ENCODE measurements around the gene REPIN1. TPM values are rescaled to one million over a fixed set of nuclear protein-coding genes. Genes with fewer than 3 reads are reported as not detected.
A peak's percentile ranks its signal among the peaks of the same experiment; 100 is the strongest.

REPIN1 gene
- total and polyA plus RNA-seq, 7 donors = 50.9 to 131 (median 56.5) TPM

DNA sequence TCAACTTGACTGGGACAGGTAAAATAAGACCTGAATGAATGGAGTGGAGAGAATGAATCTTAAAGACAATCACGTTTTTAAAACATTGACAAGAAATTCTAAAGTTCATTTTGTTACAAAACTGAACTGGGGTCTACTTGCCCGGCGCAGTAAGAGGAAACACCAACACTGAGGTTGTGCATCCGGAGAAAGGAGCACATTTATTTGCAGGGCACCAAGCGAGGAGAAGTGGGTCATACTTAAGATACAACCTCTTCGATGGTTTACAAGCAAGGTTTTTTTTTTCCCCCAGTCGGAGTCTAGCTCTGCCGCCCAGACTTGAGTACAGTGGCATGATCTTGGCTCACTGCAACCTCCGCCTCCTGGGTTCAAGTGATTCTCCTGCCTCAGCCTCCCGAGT is 3.4 kb upstream of the REPIN1 start:
- TF ChIP-seq CTCF (IDR thresholded peaks at IDR 0.05) (no peak), POLR2A (IDR thresholded peaks at IDR 0.05) (no peak), EP300 (IDR thresholded peaks at IDR 0.05) (no peak), POLR2AphosphoS5 (IDR thresholded peaks at IDR 0.05) (no peak)
- WGBS, 2 donors = 75 to 94% methylated on average over 10 of the region's 10 CpGs
- Histone ChIP-seq H3K9me3 (no peaks in the 10 kb centered on the region), H3K27ac (no peak overlapping the region), H3K4me1 (peaks cover 0 to 44% (median 26%) of the 10 kb centered on the region in 4 donors), H3K27me3 (no peaks in the 10 kb centered on the region), H3K4me3 (no peak overlapping the region), H3K36me3 (peaks cover 0 to 4% (median 0%) of the 10 kb centered on the region in 4 donors)
- intact Hi-C loops (cut with DNase I) = loop anchor here (5.0 kb wide), 1 partner anchor 42 kb away; a partner anchor contains a TSS
- DNase-seq = peak; percentile 19

- H3K27me3 ChIP-seq = no peaks in the 10 kb centered on the region
- TF ChIP-seq POLR2AphosphoS5 (IDR thresholded peaks at IDR 0.05) (no peak), EP300 (IDR thresholded peaks at IDR 0.05) (no peak), CTCF (IDR thresholded peaks at IDR 0.05) (no peak), POLR2A (IDR thresholded peaks at IDR 0.05) (no peak)
- H3K27ac ChIP-seq = no peak overlapping the region
- DNase-seq = peak; percentile 14
- 70 to 74% methylated on average over 5 of the region's 5 CpGs for WGBS, 2 donors
- peaks cover 0 to 44% (median 33%) of the 10 kb centered on the region in 4 donors for H3K4me1 ChIP-seq
- no peaks in the 10 kb centered on the region for H3K9me3 ChIP-seq
- no peak overlapping the region for H3K4me3 ChIP-seq
- intact Hi-C loops (cut with DNase I) = loop anchor here (5.0 kb wide), 1 partner anchor 41 kb away; a partner anchor contains a TSS
- H3K36me3 ChIP-seq = peaks cover 0 to 10% (median 0%) of the 10 kb centered on the region in 4 donors
These were observed 2.8 kb upstream of the REPIN1 start for GRCh38 chr7:150365673-150366398.

DNA sequence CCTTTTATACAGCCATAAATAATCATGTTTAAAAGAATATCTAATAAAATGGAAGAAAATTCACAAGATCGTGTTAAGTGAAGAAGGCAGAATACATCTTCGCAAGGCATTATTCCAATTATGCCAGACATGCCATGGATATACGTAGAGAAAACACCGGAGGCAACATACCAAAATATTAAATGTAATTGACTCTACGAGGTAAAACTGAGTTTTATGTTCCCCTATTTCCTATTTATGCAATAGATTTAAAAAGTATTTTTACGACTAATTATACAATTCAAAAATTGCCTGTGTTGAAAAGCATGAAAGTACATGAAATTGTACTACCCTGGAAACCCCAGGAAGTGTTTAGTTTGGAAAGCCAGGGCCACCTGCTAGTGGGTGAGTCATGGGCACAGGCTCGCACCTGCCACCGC is 936 bp upstream of the REPIN1 start:
- WGBS, 2 donors = 13 to 35% methylated on average over 8 of the region's 8 CpGs
- H3K4me1 ChIP-seq = peaks cover 0 to 37% (median 30%) of the 10 kb centered on the region in 4 donors
- H3K27me3 ChIP-seq = no peaks in the 10 kb centered on the region
- no peak for DNase-seq
- peak overlapping the region; percentile 92 to 97 (median 95) for H3K27ac ChIP-seq
- TF ChIP-seq POLR2A (IDR thresholded peaks at IDR 0.05) (no peak), POLR2AphosphoS5 (IDR thresholded peaks at IDR 0.05) (peak in 2 of 4 donors; percentile 4 to 61)
- peak overlapping the region; percentile 69 to 92 (median 75) for H3K4me3 ChIP-seq
- peaks cover 0 to 29% (median 11%) of the 10 kb centered on the region in 4 donors for H3K36me3 ChIP-seq
- no peaks in the 10 kb centered on the region for H3K9me3 ChIP-seq
- intact Hi-C loops (cut with DNase I) = loop anchor here (2.0 to 5.0 kb wide), 2 partner anchors 27 to 40 kb away; partner anchors contain the start of gene RARRES2

DNA sequence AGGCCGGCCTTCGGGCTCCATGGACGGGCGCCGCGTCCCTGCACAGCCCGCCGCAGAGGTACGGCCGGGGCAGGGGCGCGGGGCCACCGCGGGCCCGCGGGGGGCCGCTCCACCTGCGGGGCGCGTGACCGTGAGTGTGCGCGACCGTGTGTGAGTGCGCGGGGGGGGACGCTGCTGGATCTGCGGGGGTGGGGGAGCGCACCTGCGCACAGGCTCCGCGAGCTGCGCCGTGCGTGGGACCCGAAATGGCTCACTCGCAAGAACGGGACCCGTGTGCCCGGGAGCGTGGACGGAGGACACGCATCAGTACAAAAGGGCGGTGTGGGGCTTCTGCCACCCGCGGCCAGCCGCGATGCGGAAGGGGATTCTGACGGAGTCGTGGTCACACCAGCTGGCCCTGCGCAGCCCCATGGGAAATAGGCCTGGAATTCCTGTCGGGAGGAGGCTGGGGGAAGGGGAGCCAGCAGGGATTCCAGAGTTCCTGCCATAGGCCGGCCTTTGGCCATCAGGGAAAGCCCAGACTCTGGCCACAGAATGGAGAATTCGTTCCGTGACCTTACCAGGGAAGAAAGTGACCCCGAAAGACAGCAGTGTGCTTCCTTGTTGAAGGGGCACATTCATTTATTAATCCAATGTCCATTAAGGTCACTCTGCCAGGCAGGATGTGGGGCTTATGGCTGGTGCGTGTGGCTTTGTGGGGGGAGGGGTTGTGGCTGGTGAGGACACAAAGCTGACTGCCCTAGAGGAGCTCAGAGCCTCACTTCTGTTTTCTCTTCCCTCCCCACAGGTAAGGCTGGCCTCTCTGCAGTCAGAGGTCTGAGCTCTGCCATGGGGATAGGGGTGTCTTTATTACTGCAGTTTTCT is 494 bp downstream of the REPIN1 start:
- Histone ChIP-seq H3K27me3 (no peaks in the 10 kb centered on the region), H3K9me3 (no peaks in the 10 kb centered on the region), H3K27ac (peak overlapping the region; percentile 92 to 97 (median 95)), H3K36me3 (peaks cover 0 to 43% (median 19%) of the 10 kb centered on the region in 4 donors), H3K4me1 (peaks cover 0 to 46% (median 39%) of the 10 kb centered on the region in 4 donors), H3K4me3 (peak overlapping the region; percentile 69 to 92 (median 75))
- TF ChIP-seq POLR2AphosphoS5 (IDR thresholded peaks at IDR 0.05) (peak in 2 of 4 donors; percentile 2 to 24), CTCF (IDR thresholded peaks at IDR 0.05) (no peak), POLR2A (IDR thresholded peaks at IDR 0.05) (no peak)
- intact Hi-C loops (cut with DNase I) = loop anchor here (2.0 to 5.0 kb wide), 2 partner anchors 28 to 38 kb away; partner anchors contain the start of gene RARRES2
- peak; percentile 81 for DNase-seq
- WGBS, 2 donors = 0 to 1% methylated on average over 58 of the region's 58 CpGs

Data from sigmoid colon (tissue), 7 donors.